Measurements from ENCODE around the gene PRDM13. TPM values are rescaled to one million over a fixed set of nuclear protein-coding genes. Genes with fewer than 3 reads are reported as not detected.

PRDM13 gene
- total RNA-seq, 1 experiment from 2014 or later: not detected

- Histone ChIP-seq H3K9ac (ENCODE audit: low read length) (no peak overlapping the region), H3K9me3 (ENCODE audit: control insufficient read depth in 1 of 2, insufficient read depth in 1 of 2, low read depth in 1 of 2, low read length in 2 of 2) (no peaks in the 10 kb centered on the region), H3K4me1 (ENCODE audit: control insufficient read depth in 1 of 2, insufficient read depth in 2 of 2, low read length in 2 of 2) (no peaks in the 10 kb centered on the region), H4K20me1 (ENCODE audit: insufficient read depth) (no peaks in the 10 kb centered on the region), H3K36me3 (ENCODE audit: control insufficient read depth in 1 of 2, insufficient read depth in 2 of 2, low read length in 2 of 2) (no peaks in the 10 kb centered on the region), H3K27ac (ENCODE audit: low read depth, low read length) (no peak overlapping the region), H2AFZ (ENCODE audit: low read depth, low read length, poor library complexity, severe bottlenecking) (no peak overlapping the region), H3K79me2 (ENCODE audit: insufficient read depth, low read length) (no peaks in the 10 kb centered on the region), H3K9me2 (ENCODE audit: insufficient read depth) (no peaks in the 10 kb centered on the region), H3K4me2 (ENCODE audit: low read length) (no peak overlapping the region), H3K4me3 (replicated peaks in 1 of 2; ENCODE audit: low read depth in 1 of 2, low read length in 2 of 2) (no peak overlapping the region), H3K27me3 (ENCODE audit: insufficient read depth, low read length) (no peaks in the 10 kb centered on the region)
- no peak for TF ChIP-seq EGR1 (IDR thresholded peaks at IDR 0.05; ENCODE audit: low read depth)
- no peak for TF ChIP-seq ZBTB33 (IDR thresholded peaks at IDR 0.05; ENCODE audit: extremely low read depth, insufficient replicate concordance, low read length)
- no peak for TF ChIP-seq TCF7L2 (IDR thresholded peaks at IDR 0.05; ENCODE audit: borderline replicate concordance, extremely low read depth, insufficient read depth, insufficient read length)
- no peak for TF ChIP-seq POLR2AphosphoS5 (IDR thresholded peaks at IDR 0.05; ENCODE audit: low read depth, low read length)
- TF ChIP-seq CBX3 (IDR thresholded peaks at IDR 0.05; ENCODE audit: low read depth): no peak
- no peak for TF ChIP-seq POLR2A (IDR thresholded peaks at IDR 0.05; ENCODE audit: borderline replicate concordance, extremely low read depth, insufficient read depth, insufficient read length)
- TF ChIP-seq SP1 (IDR thresholded peaks at IDR 0.05; ENCODE audit: low read depth): no peak
- TF ChIP-seq CTCF (IDR thresholded peaks at IDR 0.05 in 2 of 3, conservative IDR thresholded peaks at IDR 0.05 in 1 of 3; ENCODE audit: borderline replicate concordance in 1 of 3, insufficient read depth in 1 of 3, low read depth in 2 of 3, low read length in 2 of 3): no peak
- no peak for TF ChIP-seq FOSL1 (IDR thresholded peaks at IDR 0.05; ENCODE audit: low read depth)
- no peak for TF ChIP-seq CEBPB (IDR thresholded peaks at IDR 0.05; ENCODE audit: low read depth)
- TF ChIP-seq YY1 (IDR thresholded peaks at IDR 0.05; ENCODE audit: extremely low read depth, insufficient replicate concordance, low read depth, low read length): no peak
- TF ChIP-seq ZFX (IDR thresholded peaks at IDR 0.05): no peak
- TF ChIP-seq EZH2phosphoT487 (IDR thresholded peaks at IDR 0.05; ENCODE audit: borderline replicate concordance): no peak
- TF ChIP-seq JUND (IDR thresholded peaks at IDR 0.05): no peak
- no peak for TF ChIP-seq ZNF274 (IDR thresholded peaks at IDR 0.05; ENCODE audit: low read depth, low read length)
- TF ChIP-seq ELF1 (IDR thresholded peaks at IDR 0.05; ENCODE audit: borderline replicate concordance, low read depth): no peak
- TF ChIP-seq SRF (IDR thresholded peaks at IDR 0.05; ENCODE audit: low read depth): no peak
- no peak for TF ChIP-seq REST (IDR thresholded peaks at IDR 0.05; ENCODE audit: low read depth)
- no peak for TF ChIP-seq EZH2 (IDR thresholded peaks at IDR 0.05)
- no peak for TF ChIP-seq RAD21 (IDR thresholded peaks at IDR 0.05; ENCODE audit: low read depth)
- CTCF ChIA-PET: no interaction called here
- ATAC-seq (no peak), DNase-seq (ENCODE audit: low read depth, low spot score) (no peak)
- intact Hi-C loops (cut with micrococcal nuclease): no loop called here
- RAD21 ChIA-PET (ENCODE audit: low non-redundant PET in 1 of 2, low total read pairs in 2 of 2, uncharacterized antibody in 2 of 2, unreplicated experiment in 2 of 2): no interaction called here
- BruUV-seq (replicated peaks): no TSS peak
- POLR2A ChIA-PET: no interaction called here
These were observed 56.0 kb downstream of the PRDM13 start for GRCh38 chr6:99662616-99663015.
